Measurements from ENCODE around the gene NECTIN3. TPM values are rescaled to one million over a fixed set of nuclear protein-coding genes. Genes with fewer than 3 reads are reported as not detected.

NECTIN3 gene, protein sequence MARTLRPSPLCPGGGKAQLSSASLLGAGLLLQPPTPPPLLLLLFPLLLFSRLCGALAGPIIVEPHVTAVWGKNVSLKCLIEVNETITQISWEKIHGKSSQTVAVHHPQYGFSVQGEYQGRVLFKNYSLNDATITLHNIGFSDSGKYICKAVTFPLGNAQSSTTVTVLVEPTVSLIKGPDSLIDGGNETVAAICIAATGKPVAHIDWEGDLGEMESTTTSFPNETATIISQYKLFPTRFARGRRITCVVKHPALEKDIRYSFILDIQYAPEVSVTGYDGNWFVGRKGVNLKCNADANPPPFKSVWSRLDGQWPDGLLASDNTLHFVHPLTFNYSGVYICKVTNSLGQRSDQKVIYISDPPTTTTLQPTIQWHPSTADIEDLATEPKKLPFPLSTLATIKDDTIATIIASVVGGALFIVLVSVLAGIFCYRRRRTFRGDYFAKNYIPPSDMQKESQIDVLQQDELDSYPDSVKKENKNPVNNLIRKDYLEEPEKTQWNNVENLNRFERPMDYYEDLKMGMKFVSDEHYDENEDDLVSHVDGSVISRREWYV
- 25.2 TPM for total RNA-seq
- long read RNA-seq, transcript NECTIN3-206 (6 exons, 3,664 nt) = major isoform, 15 of 21 reads
- long read RNA-seq, partial matches to known transcripts = 1 of 21 reads
- long read RNA-seq, other reads (novel, unspliced or antisense) = 5 of 21 reads

DNA sequence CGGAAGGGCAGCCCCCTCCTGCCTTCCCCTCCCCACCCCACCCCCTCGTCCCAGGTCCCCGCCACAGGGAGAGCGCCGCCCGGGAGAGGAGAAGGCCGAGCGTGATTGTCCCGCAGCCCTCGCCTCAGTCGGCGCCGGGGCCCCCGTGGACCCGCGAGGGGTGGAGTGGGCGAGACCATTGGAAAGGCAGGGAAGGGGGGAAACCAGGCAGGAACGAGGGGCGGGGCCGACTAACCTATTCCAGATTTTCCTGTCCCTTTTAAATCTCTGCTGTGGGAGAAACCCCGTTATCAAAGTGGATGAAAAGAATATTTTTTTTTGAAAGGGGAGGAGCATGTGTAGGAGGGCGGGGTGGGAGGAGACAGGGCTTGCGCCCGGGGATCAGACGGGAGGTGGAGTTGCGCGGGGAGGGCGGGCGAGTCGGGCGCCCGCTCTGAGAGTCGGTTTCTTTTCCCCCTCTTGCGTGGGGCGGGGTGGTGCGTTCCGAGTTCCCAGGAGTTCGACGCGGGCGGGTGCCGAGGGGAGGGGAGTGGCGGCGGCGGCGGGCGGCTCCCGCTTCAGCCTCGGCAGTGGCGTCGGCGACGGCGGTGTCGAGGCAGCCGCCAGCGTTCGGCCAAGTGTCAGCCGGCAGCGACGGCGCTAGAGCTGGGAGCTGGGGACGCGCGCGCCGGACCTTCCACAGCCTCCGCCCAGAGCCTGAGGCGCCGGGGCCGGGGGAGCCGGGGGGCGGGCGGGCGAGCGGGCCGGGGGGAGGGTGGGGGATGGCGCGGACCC is at the start of gene NECTIN3:
NECTIN3 (plus strand) TSS at position 560 of the 774 bp plus-strand sequence; CDS start at position 762, 202 bp downstream.
- intact Hi-C loops (cut with DNase I) = no loop called here
- DNase-seq (peak; percentile 95), ATAC-seq (peak; percentile 95)
- peak within 1 kb of the TSS; percentile 82 for H3K4me3 ChIP-seq
- peaks cover 8% of the 10 kb centered on the region for H3K4me1 ChIP-seq
- H3K27ac ChIP-seq = peak within 1 kb of the TSS; percentile 85
- H3K36me3 ChIP-seq = no peaks in the 10 kb centered on the region
- TF ChIP-seq, protein P1, sequence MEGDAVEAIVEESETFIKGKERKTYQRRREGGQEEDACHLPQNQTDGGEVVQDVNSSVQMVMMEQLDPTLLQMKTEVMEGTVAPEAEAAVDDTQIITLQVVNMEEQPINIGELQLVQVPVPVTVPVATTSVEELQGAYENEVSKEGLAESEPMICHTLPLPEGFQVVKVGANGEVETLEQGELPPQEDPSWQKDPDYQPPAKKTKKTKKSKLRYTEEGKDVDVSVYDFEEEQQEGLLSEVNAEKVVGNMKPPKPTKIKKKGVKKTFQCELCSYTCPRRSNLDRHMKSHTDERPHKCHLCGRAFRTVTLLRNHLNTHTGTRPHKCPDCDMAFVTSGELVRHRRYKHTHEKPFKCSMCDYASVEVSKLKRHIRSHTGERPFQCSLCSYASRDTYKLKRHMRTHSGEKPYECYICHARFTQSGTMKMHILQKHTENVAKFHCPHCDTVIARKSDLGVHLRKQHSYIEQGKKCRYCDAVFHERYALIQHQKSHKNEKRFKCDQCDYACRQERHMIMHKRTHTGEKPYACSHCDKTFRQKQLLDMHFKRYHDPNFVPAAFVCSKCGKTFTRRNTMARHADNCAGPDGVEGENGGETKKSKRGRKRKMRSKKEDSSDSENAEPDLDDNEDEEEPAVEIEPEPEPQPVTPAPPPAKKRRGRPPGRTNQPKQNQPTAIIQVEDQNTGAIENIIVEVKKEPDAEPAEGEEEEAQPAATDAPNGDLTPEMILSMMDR (IDR thresholded peaks at IDR 0.05) = no peak
- H3K9me3 ChIP-seq = no peaks in the 10 kb centered on the region
- no peaks in the 10 kb centered on the region for H3K27me3 ChIP-seq

DNA sequence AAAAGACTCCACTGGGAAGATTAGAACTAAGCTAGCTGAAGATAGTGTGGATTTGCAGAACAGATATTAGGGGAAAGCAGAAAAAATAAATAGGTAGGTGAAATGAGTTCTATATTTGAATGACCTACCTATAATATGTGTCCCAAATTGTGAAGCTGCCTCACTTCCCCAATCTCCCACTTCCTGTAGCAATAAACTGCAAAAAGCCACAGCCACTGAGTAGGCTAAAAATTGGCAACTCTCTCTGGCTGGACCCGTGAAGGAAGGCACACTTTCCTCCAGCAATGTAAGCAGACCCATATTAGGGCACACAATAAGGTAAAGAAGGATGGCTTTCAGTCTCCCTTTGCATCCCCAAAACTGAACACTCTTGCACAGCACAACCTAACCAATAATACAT is 43.7 kb upstream of the NECTIN3 start:
- TF ChIP-seq, protein P1 (IDR thresholded peaks at IDR 0.05) = no peak
- Histone ChIP-seq H3K36me3 (no peaks in the 10 kb centered on the region), H3K27ac (no peak overlapping the region), H3K4me1 (no peaks in the 10 kb centered on the region), H3K9me3 (no peaks in the 10 kb centered on the region), H3K27me3 (no peaks in the 10 kb centered on the region), H3K4me3 (no peak overlapping the region)
- ATAC-seq (no peak), DNase-seq (no peak)
- intact Hi-C loops (cut with DNase I) = no loop called here

DNA sequence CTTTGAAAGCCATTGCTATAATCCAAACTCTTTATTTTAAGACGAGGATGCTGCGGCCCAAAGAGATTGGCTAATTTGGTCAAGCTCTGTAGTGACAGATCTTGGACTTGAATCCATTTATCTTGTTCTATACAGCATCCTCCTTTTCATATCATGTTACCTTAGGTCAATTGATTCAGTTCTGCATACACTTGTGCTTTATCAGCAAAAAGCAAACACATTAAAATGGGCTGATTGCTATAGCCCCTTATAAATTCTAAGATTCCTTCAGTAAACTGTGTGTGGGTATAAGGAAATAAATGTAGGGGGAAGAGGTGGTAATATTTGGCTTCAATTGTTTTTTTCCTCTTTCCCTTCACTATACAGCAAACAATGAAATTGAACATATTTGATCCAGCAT is 40.1 kb upstream of the NECTIN3 start:
- DNase-seq = no peak
- Histone ChIP-seq H3K4me3 (no peak overlapping the region), H3K36me3 (no peaks in the 10 kb centered on the region), H3K9me3 (no peaks in the 10 kb centered on the region), H3K4me1 (no peaks in the 10 kb centered on the region), H3K27me3 (no peaks in the 10 kb centered on the region), H3K27ac (no peak overlapping the region)
- ATAC-seq = no peak
- TF ChIP-seq, protein P1 (IDR thresholded peaks at IDR 0.05) = no peak
- intact Hi-C loops (cut with DNase I) = no loop called here

DNA sequence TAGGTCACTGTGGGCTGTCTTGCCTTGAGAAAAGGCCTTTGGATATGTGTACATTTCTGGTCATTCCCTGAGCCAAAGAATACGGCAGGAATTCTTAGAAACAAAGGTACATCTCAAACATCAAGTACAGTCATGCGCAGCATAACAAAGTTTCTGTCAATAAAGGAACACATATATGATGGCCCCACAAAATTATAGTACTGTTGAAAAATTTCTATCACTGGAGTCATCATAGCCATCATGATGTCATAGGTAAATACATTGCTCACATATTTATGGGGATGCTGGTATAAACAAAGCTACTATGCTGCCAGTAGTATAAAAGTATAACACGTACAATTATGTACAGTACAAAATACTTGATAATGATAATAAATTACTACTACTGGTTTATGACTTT is 38.9 kb upstream of the NECTIN3 start:
- Histone ChIP-seq H3K4me1 (no peaks in the 10 kb centered on the region), H3K27ac (no peak overlapping the region), H3K36me3 (no peaks in the 10 kb centered on the region), H3K4me3 (no peak overlapping the region), H3K27me3 (no peaks in the 10 kb centered on the region), H3K9me3 (no peaks in the 10 kb centered on the region)
- DNase-seq (no peak), ATAC-seq (no peak)
- TF ChIP-seq, protein P1 (IDR thresholded peaks at IDR 0.05) = no peak
- intact Hi-C loops (cut with DNase I) = no loop called here

DNA sequence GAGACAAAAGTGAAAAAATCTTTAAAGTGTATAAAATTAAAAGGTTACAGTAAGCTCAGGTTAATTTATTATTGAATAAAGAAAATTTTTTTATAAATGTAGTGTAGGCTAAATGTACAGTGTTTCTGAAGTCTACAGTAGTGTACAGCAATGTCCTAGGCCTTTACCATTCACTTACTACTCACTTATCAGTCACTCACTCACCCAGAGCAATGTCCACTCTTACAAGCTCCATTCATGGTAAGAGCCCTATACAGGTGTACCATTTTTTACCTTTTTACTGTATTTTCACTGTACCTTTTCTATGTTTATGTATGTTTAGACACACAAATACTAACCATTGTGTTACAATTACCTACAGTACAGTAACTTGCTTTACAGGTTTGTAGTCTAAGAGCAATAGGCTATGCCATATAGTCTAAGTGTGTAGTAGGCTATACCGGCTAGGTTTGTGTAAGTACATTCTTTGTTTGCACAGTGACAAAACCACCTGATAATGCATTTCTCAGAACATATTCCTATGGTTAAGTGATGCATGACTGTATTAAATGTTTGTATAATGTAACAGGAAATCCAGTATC is 38.1 kb upstream of the NECTIN3 start:
- ATAC-seq (no peak), DNase-seq (no peak)
- Histone ChIP-seq H3K4me3 (no peak overlapping the region), H3K27ac (no peak overlapping the region), H3K27me3 (no peaks in the 10 kb centered on the region), H3K36me3 (no peaks in the 10 kb centered on the region), H3K4me1 (no peaks in the 10 kb centered on the region), H3K9me3 (no peaks in the 10 kb centered on the region)
- intact Hi-C loops (cut with DNase I) = no loop called here
- TF ChIP-seq, protein P1 (IDR thresholded peaks at IDR 0.05) = no peak
